OCI-LY7 (cell line): ENCODE results near the gene DICER1. TPM values are rescaled to one million over a fixed set of nuclear protein-coding genes. Genes with fewer than 3 reads are reported as not detected.

ENCODE experiments used
- BruUV-seq: library from RNA; stranded (reverse); fragments of 400-500 nt; replicated peaks from 2 replicates; lab custom pipeline; 2021; lab: Mats Ljungman, UMichigan
- CTCF ChIA-PET: fragments of 300-600 bp; sonication (Branson Sonifier 250); formaldehyde crosslinking; loops from one replicate; lab custom pipeline; 2022; ENCODE audit warnings: antibody characterized with exemption; ENCODE audit not compliant: unreplicated experiment; lab: Charles Lee
- POLR2A ChIA-PET: fragments of 300-600 bp; sonication (Branson Sonifier 250); formaldehyde crosslinking; loops from one replicate; lab custom pipeline; 2022; ENCODE audit warnings: antibody characterized with exemption; lab: Charles Lee
- DNase-seq: peaks from one replicate; pipeline ENCODE4 v3.0.0-alpha.2; 2015; ENCODE audit warnings: low spot score
- H2AFZ ChIP-seq: fragments of 200-600 bp; sonication (generic), shearing (Covaris generic); 2 replicates; pipeline ENCODE4 v1.6.1; 2014; ENCODE audit warnings: mild to moderate bottlenecking, antibody characterized with exemption, low read length, moderate library complexity
- H3K27ac ChIP-seq: fragments of 200-600 bp; sonication (generic); 2 replicates; pipeline ENCODE4 v1.5.1; 2014; ENCODE audit warnings: mixed run types, low read depth, mild to moderate bottlenecking, moderate library complexity, low read length, inconsistent platforms; ENCODE audit not compliant: poor library complexity, severe bottlenecking
- H3K36me3 ChIP-seq: fragments of 200-600 bp; sonication (generic); 2 replicates; pipeline ENCODE4 v1.6.1; 2014; ENCODE audit warnings: mild to moderate bottlenecking, antibody characterized with exemption, low read length, moderate library complexity, mixed read lengths; ENCODE audit not compliant: insufficient read depth
- H3K4me1 ChIP-seq: fragments of 200-600 bp; sonication (generic); 2 replicates; pipeline ENCODE4 v1.5.1; 2014; ENCODE audit warnings: mild to moderate bottlenecking, low read length; ENCODE audit not compliant: insufficient read depth, poor library complexity, severe bottlenecking
- H3K4me2 ChIP-seq: fragments of 200-600 bp; sonication (generic); 2 replicates; pipeline ENCODE4 v1.6.1; 2014; ENCODE audit warnings: mild to moderate bottlenecking, low read length
- H3K4me3 ChIP-seq: fragments of 200-600 bp; sonication (generic); 2 replicates; pipeline ENCODE4 v1.5.1; 2014; ENCODE audit warnings: mild to moderate bottlenecking, low read depth, low read length; ENCODE audit not compliant: poor library complexity, severe bottlenecking
- H3K79me2 ChIP-seq: fragments of 200-600 bp; sonication (generic); 2 replicates; pipeline ENCODE4 v1.6.1; 2016; ENCODE audit warnings: low read depth, mild to moderate bottlenecking, low read length, moderate library complexity, mixed read lengths; ENCODE audit not compliant: insufficient read depth
- H3K9me2 ChIP-seq: fragments of 200-600 bp; sonication (generic); 2 replicates; pipeline ENCODE4 v1.6.1; 2016; ENCODE audit warnings: mild to moderate bottlenecking, low read length, mixed read lengths; ENCODE audit not compliant: insufficient read depth
- H3K9me3 ChIP-seq: fragments of 200-600 bp; sonication (generic); 2 replicates; pipeline ENCODE4 v1.6.1; 2014; ENCODE audit warnings: mild to moderate bottlenecking, mixed run types, low read length, mixed read lengths
- H4K20me1 ChIP-seq: fragments of 200-600 bp; sonication (generic); 2 replicates; pipeline ENCODE4 v1.6.1; 2014; ENCODE audit warnings: mild to moderate bottlenecking, antibody characterized with exemption, low read length, moderate library complexity, mixed read lengths; ENCODE audit not compliant: insufficient read depth
- CTCF ChIP-seq: fragments of 200-600 bp; sonication (generic); conservative IDR thresholded peaks from 2 replicates; pipeline ENCODE4 v1.5.1; 2014; ENCODE audit warnings: mild to moderate bottlenecking, antibody characterized with exemption, low read length, moderate library complexity, mixed read lengths
- EZH2phosphoT487 ChIP-seq: fragments of 200-600 bp; sonication (generic); IDR thresholded peaks from 2 replicates; pipeline ENCODE4 v1.6.1; 2018; ENCODE audit warnings: low read depth, borderline replicate concordance, mild to moderate bottlenecking, mixed run types, antibody characterized with exemption, low read length, moderate library complexity, mixed read lengths
- intact Hi-C: fragments of 100-400 bp; cut with micrococcal nuclease; formaldehyde crosslinking; loops from one replicate; pipeline ENCODE4 v1.10.0; 2022; ENCODE audit not compliant: unreplicated experiment
- total RNA-seq, 2 experiments: library from RNA; depleted of rRNA in 1 of 2; stranded (reverse); fragments of >200 nt in 1 of 2; shearing (Covaris generic) in 1 of 2; gene quantifications; 2 replicates each; pipeline ENCODE4 v1.2.3, GENCODE V29; 2014 to 2022

The DICER1 gene
- total RNA-seq, 2 experiments from 2014 or later, result 60.3 to 62.2 TPM

- ChIA-PET POLR2A (no interaction called here), CTCF (no interaction called here)
- Histone ChIP-seq H3K4me1 (no peaks in the 10 kb centered on the region), H3K4me3 (no peak overlapping the region), H3K9me3 (no peaks in the 10 kb centered on the region), H3K27ac (no peak overlapping the region), H2AFZ (no peak overlapping the region), H4K20me1 (no peaks in the 10 kb centered on the region), H3K79me2 (no peaks in the 10 kb centered on the region), H3K9me2 (no peaks in the 10 kb centered on the region), H3K36me3 (no peaks in the 10 kb centered on the region), H3K4me2 (no peak overlapping the region)
- no TSS peak for BruUV-seq
- intact Hi-C loops, result no loop called here
- DNase-seq, result no peak
- no peak for TF ChIP-seq CTCF
- no peak for TF ChIP-seq EZH2phosphoT487
Observed at GRCh38 chr14:95047754-95048153, 109.6 kb downstream of the DICER1 start.

GRCh38 chr14:95046711-95047681 is 110.3 kb downstream of the DICER1 start:
- no peak overlapping the region for H2AFZ ChIP-seq
- TF ChIP-seq EZH2phosphoT487, result no peak
- no peak for TF ChIP-seq CTCF
- CTCF ChIA-PET, result no interaction called here
- BruUV-seq, result no TSS peak
- no peaks in the 10 kb centered on the region for H3K4me1 ChIP-seq
- H3K9me3 ChIP-seq, result no peaks in the 10 kb centered on the region
- no peak overlapping the region for H3K27ac ChIP-seq
- intact Hi-C loops, result no loop called here
- no peak overlapping the region for H3K4me3 ChIP-seq
- DNase-seq, result no peak
- no peaks in the 10 kb centered on the region for H3K36me3 ChIP-seq
- POLR2A ChIA-PET, result no interaction called here
- H3K9me2 ChIP-seq, result no peaks in the 10 kb centered on the region
- H3K4me2 ChIP-seq, result no peak overlapping the region
- no peaks in the 10 kb centered on the region for H3K79me2 ChIP-seq
- H4K20me1 ChIP-seq, result no peaks in the 10 kb centered on the region
